Suppressor macrophage (primary cell): ENCODE data around the gene MUC4.

Source experiments
- DNase-seq, 4 experiments: peaks; one replicate each; pipeline ENCODE4 v3.0.0-alpha.2; 2020 to 2022
- total RNA-seq, 17 experiments: gene quantifications; one replicate each; lab custom pipeline; 2026; ENCODE audit warnings: mixed read lengths in 6 of 17, inconsistent platforms in 3 of 17; lab: John Stamatoyannopoulos, UW

Gene MUC4
- total RNA-seq = 0 to 7.7 (median 0.04) reads per million in 17 experiments

GRCh38 chr3:195811756-195812155, at the start of gene MUC4:
Gene MUC4 (minus strand): TSS chr3:195811929. CDS start chr3:195811817, 112 bp downstream.
- DNase-seq = no peak

- DNase-seq = no peak
Measured at GRCh38 chr3:195860456-195860855, 48.7 kb upstream of the MUC4 start.

- no peak for DNase-seq
Measured at GRCh38 chr3:195859846-195860411, 48.2 kb upstream of the MUC4 start.

GRCh38 chr3:195859061-195859845, 47.5 kb upstream of the MUC4 start:
- DNase-seq = peak; percentile 70 to 89 (median 80)

GRCh38 chr3:195856410-195857084, 44.8 kb upstream of the MUC4 start:
- DNase-seq = no peak

- DNase-seq = no peak
Measured at GRCh38 chr3:195855471-195856409, 44.0 kb upstream of the MUC4 start.

- no peak for DNase-seq
Measured at GRCh38 chr3:195854628-195855294, 43.0 kb upstream of the MUC4 start.

GRCh38 chr3:195853996-195854395, 42.3 kb upstream of the MUC4 start:
- no peak for DNase-seq

- no peak for DNase-seq
Measured at GRCh38 chr3:195853036-195853435, 41.3 kb upstream of the MUC4 start.

GRCh38 chr3:195850857-195851543, 39.3 kb upstream of the MUC4 start:
- peak; percentile 94 to 97 (median 96) for DNase-seq

- DNase-seq = peak in 1 of 4 experiments; percentile 77
Measured at GRCh38 chr3:195849322-195850074, 37.8 kb upstream of the MUC4 start.

GRCh38 chr3:195847055-195847950, 35.6 kb upstream of the MUC4 start:
- DNase-seq = no peak

- no peak for DNase-seq
Measured at GRCh38 chr3:195845483-195845882, 33.8 kb upstream of the MUC4 start.

- DNase-seq = no peak
Measured at GRCh38 chr3:195844671-195845218, 33.0 kb upstream of the MUC4 start.

GRCh38 chr3:195839260-195840010, 27.7 kb upstream of the MUC4 start:
- DNase-seq = no peak

GRCh38 chr3:195838714-195839113, 27.0 kb upstream of the MUC4 start:
- no peak for DNase-seq

GRCh38 chr3:195836476-195837135, 24.9 kb upstream of the MUC4 start:
- DNase-seq = no peak

GRCh38 chr3:195835791-195836190, 24.1 kb upstream of the MUC4 start:
- no peak for DNase-seq
